Cardiac fibroblast (primary cell): ENCODE measurements around the gene MCTP1.
"Not testable (repeated sequence)": the region's sequence is repeated elsewhere in the genome, so short reads cannot be mapped to it uniquely, and the experiment has no call there.

Source experiments
- DNase-seq, 2 donors: peaks; one replicate each; pipeline versions ENCODE4 v3.0.0 to v3.0.0-alpha.2; 2010; ENCODE audit warnings: low read depth in 2 of 2
- H3K4me3 ChIP-seq, 2 donors: replicated peaks in 1 of 2; 1 replicate in 1 of 2; 2 replicates in 1 of 2; pipeline ENCODE4 v1.5.1; 2011; ENCODE audit warnings: low read depth in 2 of 2, low read length in 2 of 2, mild to moderate bottlenecking in 2 of 2, moderate library complexity in 1 of 2
- TF ChIP-seq, protein P1 (sequence below): IDR thresholded peaks from one replicate; pipeline ENCODE4 v1.5.1; 2011; ENCODE audit warnings: low read depth, mild to moderate bottlenecking, low read length, inconsistent platforms

The MCTP1 gene

DNA sequence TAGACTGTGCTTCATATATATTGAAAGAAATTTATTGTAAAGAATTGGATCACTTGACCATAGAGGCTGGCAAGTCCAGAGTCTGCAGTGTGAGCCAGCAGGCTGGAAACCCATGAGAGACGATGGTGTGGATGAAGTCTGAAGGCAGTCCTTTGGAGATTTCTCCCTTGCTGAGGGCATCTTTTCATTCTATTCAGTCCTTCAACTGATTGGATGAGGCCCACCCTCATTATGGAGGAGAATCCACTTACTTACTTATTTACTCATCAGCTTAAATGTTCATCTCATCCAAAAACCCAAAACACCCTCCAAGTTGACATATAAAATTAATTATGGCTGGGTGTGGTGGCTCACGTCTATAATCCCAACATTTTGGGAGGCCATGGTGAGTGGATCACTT is 62.1 kb downstream of the MCTP1 start:
- DNase-seq: no peak
- no peak overlapping the region for H3K4me3 ChIP-seq
- TF ChIP-seq, protein P1, sequence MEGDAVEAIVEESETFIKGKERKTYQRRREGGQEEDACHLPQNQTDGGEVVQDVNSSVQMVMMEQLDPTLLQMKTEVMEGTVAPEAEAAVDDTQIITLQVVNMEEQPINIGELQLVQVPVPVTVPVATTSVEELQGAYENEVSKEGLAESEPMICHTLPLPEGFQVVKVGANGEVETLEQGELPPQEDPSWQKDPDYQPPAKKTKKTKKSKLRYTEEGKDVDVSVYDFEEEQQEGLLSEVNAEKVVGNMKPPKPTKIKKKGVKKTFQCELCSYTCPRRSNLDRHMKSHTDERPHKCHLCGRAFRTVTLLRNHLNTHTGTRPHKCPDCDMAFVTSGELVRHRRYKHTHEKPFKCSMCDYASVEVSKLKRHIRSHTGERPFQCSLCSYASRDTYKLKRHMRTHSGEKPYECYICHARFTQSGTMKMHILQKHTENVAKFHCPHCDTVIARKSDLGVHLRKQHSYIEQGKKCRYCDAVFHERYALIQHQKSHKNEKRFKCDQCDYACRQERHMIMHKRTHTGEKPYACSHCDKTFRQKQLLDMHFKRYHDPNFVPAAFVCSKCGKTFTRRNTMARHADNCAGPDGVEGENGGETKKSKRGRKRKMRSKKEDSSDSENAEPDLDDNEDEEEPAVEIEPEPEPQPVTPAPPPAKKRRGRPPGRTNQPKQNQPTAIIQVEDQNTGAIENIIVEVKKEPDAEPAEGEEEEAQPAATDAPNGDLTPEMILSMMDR: no peak

DNA sequence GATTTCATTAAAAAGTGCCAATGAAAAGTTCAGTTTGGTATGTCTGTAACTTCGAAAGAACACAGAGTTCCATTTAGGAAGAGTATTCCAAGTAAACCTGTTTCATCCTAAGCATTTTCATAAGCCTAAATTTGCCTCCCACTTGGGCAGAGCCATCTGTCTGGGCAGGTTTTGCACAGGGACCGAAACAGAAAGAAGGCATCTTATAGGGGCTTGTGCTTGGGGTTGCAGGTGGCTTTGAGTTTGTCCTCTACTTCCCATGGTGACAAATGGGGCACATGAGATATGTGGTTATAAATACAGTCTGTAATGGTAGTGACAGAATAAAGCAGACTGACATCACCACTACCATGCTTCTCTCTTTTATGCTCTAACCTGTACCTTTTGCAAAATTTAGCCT is 63.7 kb downstream of the MCTP1 start:
- no peak overlapping the region for H3K4me3 ChIP-seq
- TF ChIP-seq, protein P1: no peak
- no peak for DNase-seq

DNA sequence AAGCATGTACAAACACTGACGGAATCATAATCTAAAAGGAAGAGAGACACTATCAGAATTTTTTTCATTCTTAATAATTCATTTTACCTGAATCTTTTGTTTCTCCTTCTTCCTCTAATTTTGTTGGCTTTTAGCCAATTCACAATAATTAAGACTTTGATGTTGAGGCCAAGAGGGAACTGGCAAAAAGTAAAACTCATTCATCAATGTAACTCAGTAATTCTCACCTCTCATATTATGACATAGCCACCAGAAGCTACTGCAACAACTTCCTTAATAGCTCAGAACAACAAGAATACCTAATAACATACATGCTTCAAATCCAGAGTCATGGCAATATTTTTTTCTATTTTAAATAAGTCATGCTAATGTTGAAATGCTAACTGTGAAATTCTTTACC is 64.5 kb downstream of the MCTP1 start:
- no peak for DNase-seq
- TF ChIP-seq, protein P1: no peak
- no peak overlapping the region for H3K4me3 ChIP-seq

DNA sequence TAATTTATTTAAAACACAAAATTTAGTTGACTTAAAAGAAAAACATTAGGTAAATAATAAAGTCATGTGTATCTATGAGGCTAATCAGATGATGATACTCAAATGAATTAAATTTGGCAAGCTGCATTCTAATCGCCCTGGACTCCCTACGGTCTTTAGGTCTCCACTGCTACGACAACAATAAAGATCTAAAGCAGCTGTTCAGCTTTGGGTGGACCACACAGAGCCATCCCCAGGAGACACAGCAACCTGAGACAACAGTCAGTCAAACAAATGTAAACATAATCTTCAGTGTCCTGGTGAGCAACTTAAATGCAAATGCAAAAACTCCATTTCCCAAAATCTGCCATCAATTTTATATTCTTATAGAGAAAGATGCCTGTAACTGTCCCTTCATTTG is 65.5 kb downstream of the MCTP1 start:
- TF ChIP-seq, protein P1: no peak
- H3K4me3 ChIP-seq: no peak overlapping the region
- DNase-seq: no peak

DNA sequence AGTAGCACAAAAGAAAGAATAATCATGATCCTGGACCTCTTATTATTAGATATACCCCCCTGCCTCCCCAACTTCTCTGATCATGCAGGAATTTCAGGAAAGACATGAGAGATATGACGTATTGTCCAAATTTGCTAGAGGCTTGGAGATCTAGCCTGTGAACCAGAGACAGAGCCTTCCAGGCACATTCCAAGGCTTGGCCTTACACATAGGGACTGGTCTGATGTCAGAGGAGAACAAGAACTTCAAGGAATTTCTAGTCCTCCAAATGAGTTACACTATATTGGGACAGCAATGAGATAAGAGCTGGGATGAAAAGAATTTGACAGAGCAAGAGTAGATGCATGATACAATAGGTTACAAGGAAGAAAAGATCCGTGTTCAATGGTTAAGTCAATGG is 67.0 kb downstream of the MCTP1 start:
- no peak overlapping the region for H3K4me3 ChIP-seq
- TF ChIP-seq, protein P1: no peak
- no peak for DNase-seq

DNA sequence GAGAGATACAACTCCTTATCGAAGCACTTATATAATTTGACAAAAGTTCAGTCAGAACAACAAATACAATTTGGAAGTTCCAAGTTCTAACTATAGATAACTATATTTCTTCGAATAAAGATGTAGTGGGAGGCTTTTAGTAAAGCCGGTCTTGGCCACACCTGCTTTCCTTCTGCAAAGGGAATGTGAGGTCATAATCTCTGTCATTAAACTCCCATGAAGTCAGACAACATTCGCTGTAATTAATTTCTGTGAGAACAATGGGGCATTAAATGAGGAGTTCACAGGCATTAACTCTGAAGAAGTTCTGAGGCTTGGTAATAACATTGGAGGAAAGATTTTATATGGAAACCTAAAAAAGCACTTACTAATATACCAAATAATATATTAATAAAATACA is 67.5 kb downstream of the MCTP1 start:
- no peak for DNase-seq
- no peak overlapping the region for H3K4me3 ChIP-seq
- TF ChIP-seq, protein P1: no peak

DNA sequence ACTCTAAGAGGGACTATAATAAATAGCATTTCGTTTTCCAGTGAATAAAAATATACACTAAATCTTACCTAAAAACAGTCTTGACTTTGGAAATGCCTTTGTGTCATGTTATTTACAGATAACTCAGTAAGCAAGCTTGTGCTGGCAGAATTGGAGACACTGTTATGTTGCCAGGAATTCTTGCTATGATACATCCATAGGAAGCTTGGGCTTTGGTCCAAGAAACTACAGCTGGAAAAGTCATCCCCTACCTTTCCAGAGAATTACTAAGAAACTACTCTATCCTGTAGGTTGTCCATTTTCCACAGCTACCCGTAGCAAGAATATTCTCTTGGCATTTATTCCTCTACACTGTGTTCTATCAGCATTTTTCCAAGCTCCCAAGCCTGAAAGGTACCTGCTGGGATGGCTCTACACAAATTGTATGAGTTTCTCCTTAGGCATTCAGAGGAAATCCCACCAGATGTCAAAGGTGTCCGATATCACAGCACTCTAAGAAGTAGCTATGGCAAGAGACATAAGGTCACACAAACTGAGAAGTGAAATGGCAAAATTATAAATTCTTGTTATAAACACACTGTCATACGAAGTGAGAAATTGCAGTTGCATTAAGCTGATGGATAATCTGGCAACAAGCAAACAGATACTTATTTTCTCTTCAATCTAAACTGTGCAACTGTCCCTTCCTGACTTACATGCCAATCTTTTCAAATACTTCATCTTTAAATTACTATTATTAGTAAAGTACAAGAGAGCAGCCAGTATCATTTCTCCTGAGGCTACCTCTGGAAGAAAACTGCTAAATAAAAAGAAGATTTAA is 68.5 kb downstream of the MCTP1 start:
- TF ChIP-seq, protein P1: no peak
- no peak overlapping the region for H3K4me3 ChIP-seq
- DNase-seq: peak in 1 of 2 donors; percentile 3

DNA sequence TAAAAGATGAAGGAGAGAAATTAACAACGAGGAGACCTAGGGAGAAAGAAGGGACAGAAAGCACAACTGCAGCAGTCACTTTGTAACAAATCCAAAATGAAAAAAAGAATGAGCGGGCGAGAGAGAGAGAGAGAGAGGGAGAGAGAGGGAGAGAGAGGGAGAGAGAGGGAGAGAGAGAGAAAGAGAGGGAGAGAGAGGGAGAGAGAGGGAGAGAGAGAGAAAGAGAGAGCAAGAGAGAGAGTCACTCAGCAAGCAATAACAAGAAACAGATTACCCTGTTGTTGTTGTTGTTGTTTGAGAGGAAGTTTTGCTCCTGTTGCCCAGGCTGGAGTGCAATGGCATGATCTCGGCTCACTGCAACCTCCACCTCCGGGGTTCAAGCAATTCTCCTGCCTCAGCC is 77.1 kb downstream of the MCTP1 start:
- not testable (repeated sequence) for H3K4me3 ChIP-seq, DNase-seq
